Measurements from ENCODE around the gene GNAL.

DNA sequence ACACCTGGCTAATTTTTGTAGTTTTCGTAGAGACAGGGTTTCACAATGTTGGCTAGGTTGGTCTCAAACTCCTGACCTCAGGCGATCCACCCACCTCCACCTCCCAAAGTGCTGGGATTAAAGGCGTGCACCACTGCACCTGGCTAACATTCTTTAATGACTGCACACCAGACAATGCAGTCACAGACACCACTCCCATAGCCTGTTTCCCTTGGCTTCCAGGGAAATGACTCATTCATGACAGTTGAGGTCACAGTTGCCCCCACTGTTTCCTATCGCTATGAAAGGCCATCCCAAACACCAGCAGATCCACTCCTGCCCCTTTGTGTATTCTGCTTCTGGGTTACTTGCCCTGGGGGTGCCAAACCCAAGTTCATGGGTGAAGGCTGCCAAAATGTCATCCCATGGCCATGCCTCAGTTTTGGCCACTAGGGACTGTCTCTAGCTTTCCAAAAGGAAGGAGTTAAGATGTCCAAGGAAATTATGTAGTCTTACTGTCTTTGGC lies 170.9 kb downstream of the GNAL start:
- TF ChIP-seq, protein P1, sequence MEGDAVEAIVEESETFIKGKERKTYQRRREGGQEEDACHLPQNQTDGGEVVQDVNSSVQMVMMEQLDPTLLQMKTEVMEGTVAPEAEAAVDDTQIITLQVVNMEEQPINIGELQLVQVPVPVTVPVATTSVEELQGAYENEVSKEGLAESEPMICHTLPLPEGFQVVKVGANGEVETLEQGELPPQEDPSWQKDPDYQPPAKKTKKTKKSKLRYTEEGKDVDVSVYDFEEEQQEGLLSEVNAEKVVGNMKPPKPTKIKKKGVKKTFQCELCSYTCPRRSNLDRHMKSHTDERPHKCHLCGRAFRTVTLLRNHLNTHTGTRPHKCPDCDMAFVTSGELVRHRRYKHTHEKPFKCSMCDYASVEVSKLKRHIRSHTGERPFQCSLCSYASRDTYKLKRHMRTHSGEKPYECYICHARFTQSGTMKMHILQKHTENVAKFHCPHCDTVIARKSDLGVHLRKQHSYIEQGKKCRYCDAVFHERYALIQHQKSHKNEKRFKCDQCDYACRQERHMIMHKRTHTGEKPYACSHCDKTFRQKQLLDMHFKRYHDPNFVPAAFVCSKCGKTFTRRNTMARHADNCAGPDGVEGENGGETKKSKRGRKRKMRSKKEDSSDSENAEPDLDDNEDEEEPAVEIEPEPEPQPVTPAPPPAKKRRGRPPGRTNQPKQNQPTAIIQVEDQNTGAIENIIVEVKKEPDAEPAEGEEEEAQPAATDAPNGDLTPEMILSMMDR (IDR thresholded peaks at IDR 0.05) = no peak
- no peak for TF ChIP-seq POLR2A (IDR thresholded peaks at IDR 0.05)
